Suprapubic skin (tissue), 4 donors: ENCODE results near the gene CDHR4.

Experiments used
- CTCF ChIP-seq, 2 donors: fragments of 200-600 bp in 1 of 2; fragments of 450-650 bp in 1 of 2; sonication (generic) in 1 of 2; IDR thresholded peaks; one replicate each; pipeline ENCODE4 v1.5.1; 2016 to 2019; ENCODE audit warnings: antibody characterized with exemption in 2 of 2, mild to moderate bottlenecking in 1 of 2, moderate library complexity in 1 of 2
- EP300 ChIP-seq: sonication (generic); formaldehyde crosslinking; IDR thresholded peaks from one replicate; pipeline ENCODE4 v1.6.1; 2017; ENCODE audit warnings: antibody characterized with exemption
- POLR2A ChIP-seq, 2 donors: fragments of 450-650 bp; IDR thresholded peaks; one replicate each; pipeline ENCODE4 v1.6.1; 2017; ENCODE audit warnings: antibody characterized with exemption in 2 of 2, mild to moderate bottlenecking in 2 of 2, moderate library complexity in 2 of 2
- POLR2AphosphoS5 ChIP-seq, 3 donors: sonication (generic); formaldehyde crosslinking; IDR thresholded peaks; one replicate each; pipeline ENCODE4 v1.6.1; 2017; ENCODE audit warnings: antibody characterized with exemption in 3 of 3

- TF ChIP-seq CTCF (IDR thresholded peaks at IDR 0.05) (no peak), POLR2A (IDR thresholded peaks at IDR 0.05) (no peak), POLR2AphosphoS5 (IDR thresholded peaks at IDR 0.05) (no peak), EP300 (no peak)
These were observed 8.1 kb downstream of the CDHR4 start for GRCh38 chr3:49791571-49791970.
